GM15510 (cell line): Measurements from ENCODE around the gene LAPTM4A.

ENCODE experiments used
- POLR2A ChIP-seq: IDR thresholded peaks from 3 replicates; pipeline ENCODE4 v1.6.1; 2011; ENCODE audit warnings: borderline replicate concordance; ENCODE audit not compliant: insufficient read length; ENCODE audit errors: extremely low read depth

LAPTM4A gene

GRCh38 chr2:19989667-19990415 is 61.6 kb downstream of the LAPTM4A start, which contains the start of gene WDR35:
Gene WDR35, minus strand, starts transcription at chr2:19990105. Its CDS starts 90 bp downstream, at chr2:19990015.
- peak; percentile 82 for TF ChIP-seq POLR2A

- TF ChIP-seq POLR2A: no peak
Measured at GRCh38 chr2:19989342-19989666, 62.1 kb downstream of the LAPTM4A start.

GRCh38 chr2:19988600-19988999 is 62.8 kb downstream of the LAPTM4A start:
- no peak for TF ChIP-seq POLR2A

- TF ChIP-seq POLR2A: no peak
Measured at GRCh38 chr2:19987936-19988335, 63.5 kb downstream of the LAPTM4A start.
